Muscle of leg (tissue), 11 donors: ENCODE measurements around the gene ASCL2. TPM values are rescaled to one million over a fixed set of nuclear protein-coding genes. Genes with fewer than 3 reads are reported as not detected.
A peak's percentile ranks its signal among the peaks of the same experiment; 100 is the strongest.

ENCODE experiments used
- DNase-seq: peaks from one replicate; pipeline ENCODE4 v3.0.0; 2013
- H3K27ac ChIP-seq: one replicate; pipeline ENCODE4 v1.5.1; 2013; ENCODE audit warnings: mild to moderate bottlenecking, low read length, control low read depth
- H3K27me3 ChIP-seq: one replicate; pipeline ENCODE4 v1.6.1; 2013; ENCODE audit warnings: low read length; ENCODE audit not compliant: control insufficient read depth, insufficient read depth
- H3K36me3 ChIP-seq: one replicate; pipeline ENCODE4 v1.6.1; 2013; ENCODE audit warnings: low read length; ENCODE audit not compliant: control insufficient read depth, insufficient read depth
- H3K4me1 ChIP-seq: one replicate; pipeline ENCODE4 v1.6.1; 2013; ENCODE audit warnings: low read length; ENCODE audit not compliant: control insufficient read depth, insufficient read depth
- H3K4me3 ChIP-seq: one replicate; pipeline ENCODE4 v1.5.1; 2013; ENCODE audit warnings: low read length, control low read depth
- H3K9me3 ChIP-seq: replicated peaks from 2 replicates; pipeline ENCODE4 v1.6.1; 2013; ENCODE audit warnings: low read depth, low read length; ENCODE audit not compliant: control insufficient read depth
- WGBS: methylation state at CpG from one replicate; pipeline ENCODE4 v1.1.5; 2013; ENCODE audit warnings: missing lambda C conversion rate; ENCODE audit not compliant: insufficient coverage; 5-methylcytosine and 5-hydroxymethylcytosine counted together
- polyA plus RNA-seq, 8 donors: library from polyadenylated mRNA; unstranded; fragments of 120-200 nt; gene quantifications; one replicate each; pipeline versions ENCODE4 v1.2.1 to v1.2.3, GENCODE V29; 2013; ENCODE audit warnings: inconsistent platforms in 1 of 8, low replicate concordance in 1 of 8; ENCODE audit not compliant: insufficient read length in 8 of 8, insufficient read depth in 1 of 8
- total RNA-seq: library from RNA; stranded (reverse); fragments of 120-200 nt; gene quantifications from one replicate; pipeline ENCODE4 v1.2.4, GENCODE V29; 2013

Gene ASCL2
- total and polyA plus RNA-seq, 9 donors, result 0.11 to 0.53 (median 0.29) TPM

GRCh38 chr11:2265396-2265795 lies 5.0 kb downstream of the ASCL2 start:
- Histone ChIP-seq H3K36me3 (no peaks in the 10 kb centered on the region), H3K4me1 (peaks cover 12% of the 10 kb centered on the region), H3K9me3 (no peaks in the 10 kb centered on the region), H3K27ac (peak overlapping the region; percentile 42), H3K4me3 (no peak overlapping the region), H3K27me3 (peaks cover 55% of the 10 kb centered on the region)
- DNase-seq, result peak; percentile 76
- no CpG with 5 or more reads among the region's 2 CpGs for WGBS

GRCh38 chr11:2264366-2265053 lies 5.9 kb downstream of the ASCL2 start:
- Histone ChIP-seq H3K9me3 (no peaks in the 10 kb centered on the region), H3K27me3 (peaks cover 50% of the 10 kb centered on the region), H3K36me3 (no peaks in the 10 kb centered on the region), H3K4me3 (no peak overlapping the region), H3K4me1 (peaks cover 9% of the 10 kb centered on the region), H3K27ac (no peak overlapping the region)
- WGBS, result 77% methylated on average over 18 of the region's 22 CpGs
- no peak for DNase-seq

- no peak for DNase-seq
- Histone ChIP-seq H3K4me1 (peaks cover 5% of the 10 kb centered on the region), H3K27me3 (peaks cover 44% of the 10 kb centered on the region), H3K9me3 (no peaks in the 10 kb centered on the region), H3K4me3 (no peak overlapping the region), H3K27ac (no peak overlapping the region), H3K36me3 (no peaks in the 10 kb centered on the region)
- 88% methylated on average over 4 of the region's 13 CpGs for WGBS
Measured at GRCh38 chr11:2263724-2264360, 6.5 kb downstream of the ASCL2 start.

GRCh38 chr11:2263071-2263565 lies 7.3 kb downstream of the ASCL2 start:
- H3K9me3 ChIP-seq, result no peaks in the 10 kb centered on the region
- no peak for DNase-seq
- H3K27ac ChIP-seq, result no peak overlapping the region
- WGBS, result 75% methylated on average over 7 of the region's 10 CpGs
- H3K27me3 ChIP-seq, result peaks cover 37% of the 10 kb centered on the region
- H3K4me1 ChIP-seq, result no peaks in the 10 kb centered on the region
- H3K36me3 ChIP-seq, result no peaks in the 10 kb centered on the region
- H3K4me3 ChIP-seq, result no peak overlapping the region

- DNase-seq, result no peak
- H3K36me3 ChIP-seq, result no peaks in the 10 kb centered on the region
- H3K27ac ChIP-seq, result no peak overlapping the region
- peaks cover 31% of the 10 kb centered on the region for H3K27me3 ChIP-seq
- no peaks in the 10 kb centered on the region for H3K4me1 ChIP-seq
- H3K4me3 ChIP-seq, result no peak overlapping the region
- no peaks in the 10 kb centered on the region for H3K9me3 ChIP-seq
- WGBS, result 62% methylated on average over 11 of the region's 18 CpGs
Measured at GRCh38 chr11:2262301-2263070, 7.9 kb downstream of the ASCL2 start.

- Histone ChIP-seq H3K36me3 (no peaks in the 10 kb centered on the region), H3K4me1 (no peaks in the 10 kb centered on the region), H3K9me3 (no peaks in the 10 kb centered on the region), H3K27ac (no peak overlapping the region), H3K4me3 (no peak overlapping the region), H3K27me3 (peaks cover 23% of the 10 kb centered on the region)
- DNase-seq, result no peak
- 84% methylated on average over 19 of the region's 21 CpGs for WGBS
Measured at GRCh38 chr11:2261436-2262230, 8.8 kb downstream of the ASCL2 start.

- Histone ChIP-seq H3K4me1 (no peaks in the 10 kb centered on the region), H3K36me3 (no peaks in the 10 kb centered on the region), H3K9me3 (no peaks in the 10 kb centered on the region), H3K27me3 (peaks cover 14% of the 10 kb centered on the region), H3K4me3 (no peak overlapping the region), H3K27ac (no peak overlapping the region)
- DNase-seq, result no peak
- WGBS, result 75% methylated on average over 23 of the region's 26 CpGs
Measured at GRCh38 chr11:2260491-2261364, 9.7 kb downstream of the ASCL2 start.

GRCh38 chr11:2259897-2260451 lies 10.4 kb downstream of the ASCL2 start:
- DNase-seq, result no peak
- Histone ChIP-seq H3K9me3 (no peaks in the 10 kb centered on the region), H3K36me3 (no peaks in the 10 kb centered on the region), H3K4me1 (no peaks in the 10 kb centered on the region), H3K27me3 (peaks cover 10% of the 10 kb centered on the region), H3K4me3 (no peak overlapping the region), H3K27ac (no peak overlapping the region)
- 76% methylated on average over 6 of the region's 12 CpGs for WGBS

GRCh38 chr11:2259466-2259830 lies 10.9 kb downstream of the ASCL2 start:
- H3K36me3 ChIP-seq, result no peaks in the 10 kb centered on the region
- peaks cover 8% of the 10 kb centered on the region for H3K27me3 ChIP-seq
- H3K27ac ChIP-seq, result no peak overlapping the region
- H3K4me1 ChIP-seq, result no peaks in the 10 kb centered on the region
- no peaks in the 10 kb centered on the region for H3K9me3 ChIP-seq
- 92% methylated on average over 7 of the region's 8 CpGs for WGBS
- no peak for DNase-seq
- H3K4me3 ChIP-seq, result no peak overlapping the region
